HFF-Myc (cell line): ENCODE measurements around the gene CYP8B1.

Experiments used
- DNase-seq: peaks from one replicate; pipeline ENCODE4 v3.0.0-alpha.2; 2011; ENCODE audit warnings: low read depth; ENCODE audit errors: extremely low read depth
- H3K4me3 ChIP-seq: replicated peaks from 2 replicates; pipeline ENCODE4 v1.5.1; 2011; ENCODE audit warnings: low read depth, mild to moderate bottlenecking, control low read depth, low read length
- CTCF ChIP-seq: IDR thresholded peaks from 2 replicates; pipeline ENCODE4 v1.5.1; 2012; ENCODE audit warnings: mild to moderate bottlenecking, low read depth, low read length, control low read depth; ENCODE audit errors: missing control alignments

CYP8B1 gene

GRCh38 chr3:42853739-42854302 is 21.9 kb downstream of the CYP8B1 start:
- no peak for TF ChIP-seq CTCF
- DNase-seq, result no peak
- no peak overlapping the region for H3K4me3 ChIP-seq

- DNase-seq, result no peak
- no peak overlapping the region for H3K4me3 ChIP-seq
- TF ChIP-seq CTCF, result no peak
Measured at GRCh38 chr3:42853056-42853455, 22.6 kb downstream of the CYP8B1 start.

- TF ChIP-seq CTCF, result no peak
- no peak for DNase-seq
- H3K4me3 ChIP-seq, result no peak overlapping the region
Measured at GRCh38 chr3:42852441-42852840, 23.2 kb downstream of the CYP8B1 start.

GRCh38 chr3:42851228-42851834 is 24.3 kb downstream of the CYP8B1 start:
- no peak for TF ChIP-seq CTCF
- no peak overlapping the region for H3K4me3 ChIP-seq
- DNase-seq, result no peak

GRCh38 chr3:42850263-42850662 is 25.4 kb downstream of the CYP8B1 start:
- no peak for TF ChIP-seq CTCF
- no peak for DNase-seq
- H3K4me3 ChIP-seq, result no peak overlapping the region

- H3K4me3 ChIP-seq, result no peak overlapping the region
- DNase-seq, result no peak
- TF ChIP-seq CTCF, result no peak
Measured at GRCh38 chr3:42849017-42849416, 26.7 kb downstream of the CYP8B1 start.

- DNase-seq, result no peak
- no peak overlapping the region for H3K4me3 ChIP-seq
Measured at GRCh38 chr3:42847731-42848130, 27.9 kb downstream of the CYP8B1 start.

More at GRCh38 chr3:42847731-42848130, 27.9 kb downstream of the CYP8B1 start:
- TF ChIP-seq CTCF, result no peak
